Mammary epithelial cell (primary cell): Measurements from ENCODE around the gene TGFBRAP1.

Experiments used
- EZH2 ChIP-seq: IDR thresholded peaks from 2 replicates; pipeline ENCODE4 v1.6.1; 2012; ENCODE audit warnings: low read length, inconsistent platforms, borderline replicate concordance
- TF ChIP-seq, protein P1 (sequence below), 2 donors: IDR thresholded peaks in 1 of 2; conservative IDR thresholded peaks in 1 of 2; 2 replicates each; pipeline ENCODE4 v1.5.1; 2011 to 2012; ENCODE audit warnings: inconsistent platforms in 2 of 2, low read length in 2 of 2, mild to moderate bottlenecking in 2 of 2, control low read depth in 1 of 2, low read depth in 1 of 2; ENCODE audit not compliant: insufficient read depth in 1 of 2; ENCODE audit errors: extremely low read depth in 1 of 2

GRCh38 chr2:105307146-105307545 is 22.4 kb downstream of the TGFBRAP1 start:
- TF ChIP-seq EZH2, result no peak
- TF ChIP-seq, protein P1, sequence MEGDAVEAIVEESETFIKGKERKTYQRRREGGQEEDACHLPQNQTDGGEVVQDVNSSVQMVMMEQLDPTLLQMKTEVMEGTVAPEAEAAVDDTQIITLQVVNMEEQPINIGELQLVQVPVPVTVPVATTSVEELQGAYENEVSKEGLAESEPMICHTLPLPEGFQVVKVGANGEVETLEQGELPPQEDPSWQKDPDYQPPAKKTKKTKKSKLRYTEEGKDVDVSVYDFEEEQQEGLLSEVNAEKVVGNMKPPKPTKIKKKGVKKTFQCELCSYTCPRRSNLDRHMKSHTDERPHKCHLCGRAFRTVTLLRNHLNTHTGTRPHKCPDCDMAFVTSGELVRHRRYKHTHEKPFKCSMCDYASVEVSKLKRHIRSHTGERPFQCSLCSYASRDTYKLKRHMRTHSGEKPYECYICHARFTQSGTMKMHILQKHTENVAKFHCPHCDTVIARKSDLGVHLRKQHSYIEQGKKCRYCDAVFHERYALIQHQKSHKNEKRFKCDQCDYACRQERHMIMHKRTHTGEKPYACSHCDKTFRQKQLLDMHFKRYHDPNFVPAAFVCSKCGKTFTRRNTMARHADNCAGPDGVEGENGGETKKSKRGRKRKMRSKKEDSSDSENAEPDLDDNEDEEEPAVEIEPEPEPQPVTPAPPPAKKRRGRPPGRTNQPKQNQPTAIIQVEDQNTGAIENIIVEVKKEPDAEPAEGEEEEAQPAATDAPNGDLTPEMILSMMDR (conservative IDR thresholded peaks at IDR 0.05 in 1 of 2, IDR thresholded peaks at IDR 0.05 in 1 of 2; ENCODE audit: extremely low read depth in 1 of 2, insufficient read depth in 1 of 2, low read depth in 1 of 2, low read length in 2 of 2), result no peak
